Muscle of leg (tissue), 11 donors: Measurements from ENCODE around the gene DGAT2. TPM values are rescaled to one million over a fixed set of nuclear protein-coding genes. Genes with fewer than 3 reads are reported as not detected.

Experiments
- DNase-seq: peaks from one replicate; pipeline ENCODE4 v3.0.0; 2013
- H3K27ac ChIP-seq: one replicate; pipeline ENCODE4 v1.5.1; 2013; ENCODE audit warnings: mild to moderate bottlenecking, low read length, control low read depth
- H3K27me3 ChIP-seq: one replicate; pipeline ENCODE4 v1.6.1; 2013; ENCODE audit warnings: low read length; ENCODE audit not compliant: control insufficient read depth, insufficient read depth
- H3K36me3 ChIP-seq: one replicate; pipeline ENCODE4 v1.6.1; 2013; ENCODE audit warnings: low read length; ENCODE audit not compliant: control insufficient read depth, insufficient read depth
- H3K4me1 ChIP-seq: one replicate; pipeline ENCODE4 v1.6.1; 2013; ENCODE audit warnings: low read length; ENCODE audit not compliant: control insufficient read depth, insufficient read depth
- H3K4me3 ChIP-seq: one replicate; pipeline ENCODE4 v1.5.1; 2013; ENCODE audit warnings: low read length, control low read depth
- H3K9me3 ChIP-seq: replicated peaks from 2 replicates; pipeline ENCODE4 v1.6.1; 2013; ENCODE audit warnings: low read depth, low read length; ENCODE audit not compliant: control insufficient read depth
- WGBS: methylation state at CpG from one replicate; pipeline ENCODE4 v1.1.5; 2013; ENCODE audit warnings: missing lambda C conversion rate; ENCODE audit not compliant: insufficient coverage; 5-methylcytosine and 5-hydroxymethylcytosine counted together
- polyA plus RNA-seq, 8 donors: library from polyadenylated mRNA; unstranded; fragments of 120-200 nt; gene quantifications; one replicate each; pipeline versions ENCODE4 v1.2.1 to v1.2.3, GENCODE V29; 2013; ENCODE audit warnings: inconsistent platforms in 1 of 8, low replicate concordance in 1 of 8; ENCODE audit not compliant: insufficient read length in 8 of 8, insufficient read depth in 1 of 8
- total RNA-seq: library from RNA; stranded (reverse); fragments of 120-200 nt; gene quantifications from one replicate; pipeline ENCODE4 v1.2.4, GENCODE V29; 2013

The DGAT2 gene
- total and polyA plus RNA-seq, 9 donors: 0.31 to 3.8 (median 0.65) TPM

GRCh38 chr11:75822541-75822940 is 54.0 kb downstream of the DGAT2 start:
- no peaks in the 10 kb centered on the region for H3K4me1 ChIP-seq
- no peak overlapping the region for H3K27ac ChIP-seq
- no peaks in the 10 kb centered on the region for H3K9me3 ChIP-seq
- no peaks in the 10 kb centered on the region for H3K36me3 ChIP-seq
- WGBS: 80% methylated on average over 1 of the region's 3 CpGs
- H3K4me3 ChIP-seq: no peak overlapping the region
- no peaks in the 10 kb centered on the region for H3K27me3 ChIP-seq
- DNase-seq: no peak

- no peaks in the 10 kb centered on the region for H3K27me3 ChIP-seq
- H3K36me3 ChIP-seq: no peaks in the 10 kb centered on the region
- H3K4me1 ChIP-seq: no peaks in the 10 kb centered on the region
- H3K9me3 ChIP-seq: no peaks in the 10 kb centered on the region
- H3K4me3 ChIP-seq: no peak overlapping the region
- H3K27ac ChIP-seq: no peak overlapping the region
- WGBS: 92% methylated on average over 2 of the region's 4 CpGs
- no peak for DNase-seq
These were observed 54.8 kb downstream of the DGAT2 start for GRCh38 chr11:75823415-75823814.

GRCh38 chr11:75823946-75824345 is 55.4 kb downstream of the DGAT2 start:
- no CpG with 5 or more reads among the region's 4 CpGs for WGBS

GRCh38 chr11:75826461-75827230 is 58.1 kb downstream of the DGAT2 start:
- no peaks in the 10 kb centered on the region for H3K27me3 ChIP-seq
- no peak overlapping the region for H3K4me3 ChIP-seq
- peak overlapping the region; percentile 60 for H3K27ac ChIP-seq
- H3K36me3 ChIP-seq: no peaks in the 10 kb centered on the region
- H3K4me1 ChIP-seq: no peaks in the 10 kb centered on the region
- DNase-seq: peak; percentile 49
- no peaks in the 10 kb centered on the region for H3K9me3 ChIP-seq
- 33% methylated on average over 1 of the region's 4 CpGs for WGBS

More at GRCh38 chr11:75823946-75824345, 55.4 kb downstream of the DGAT2 start:
- no peaks in the 10 kb centered on the region for H3K9me3 ChIP-seq
- no peaks in the 10 kb centered on the region for H3K4me1 ChIP-seq
- DNase-seq: no peak
- no peaks in the 10 kb centered on the region for H3K36me3 ChIP-seq
- no peak overlapping the region for H3K27ac ChIP-seq
- H3K4me3 ChIP-seq: no peak overlapping the region
- H3K27me3 ChIP-seq: no peaks in the 10 kb centered on the region

- no peak for DNase-seq
- Histone ChIP-seq H3K27me3 (no peaks in the 10 kb centered on the region), H3K27ac (peak overlapping the region; percentile 47), H3K4me3 (no peak overlapping the region), H3K36me3 (no peaks in the 10 kb centered on the region), H3K4me1 (no peaks in the 10 kb centered on the region), H3K9me3 (no peaks in the 10 kb centered on the region)
- no CpG with 5 or more reads among the region's 5 CpGs for whole genome bisulfite sequencing
These were observed 59.0 kb downstream of the DGAT2 start for GRCh38 chr11:75827562-75827961.

- 80% methylated on average over 1 of the region's 6 CpGs for WGBS
- Histone ChIP-seq H3K4me1 (no peaks in the 10 kb centered on the region), H3K9me3 (no peaks in the 10 kb centered on the region), H3K27ac (no peak overlapping the region), H3K4me3 (no peak overlapping the region), H3K36me3 (no peaks in the 10 kb centered on the region), H3K27me3 (no peaks in the 10 kb centered on the region)
- DNase-seq: no peak
These were observed 63.4 kb downstream of the DGAT2 start for GRCh38 chr11:75831915-75832502.

GRCh38 chr11:75834728-75835127 is 66.2 kb downstream of the DGAT2 start:
- Histone ChIP-seq H3K4me1 (no peaks in the 10 kb centered on the region), H3K27ac (no peak overlapping the region), H3K4me3 (no peak overlapping the region), H3K9me3 (no peaks in the 10 kb centered on the region), H3K36me3 (no peaks in the 10 kb centered on the region), H3K27me3 (no peaks in the 10 kb centered on the region)
- DNase-seq: no peak
- WGBS: no CpG with 5 or more reads among the region's 3 CpGs

GRCh38 chr11:75836417-75836816 is 67.8 kb downstream of the DGAT2 start:
- 83% methylated on average over 2 of the region's 3 CpGs for WGBS

GRCh38 chr11:75839851-75840250 is 71.3 kb downstream of the DGAT2 start:
- H3K9me3 ChIP-seq: no peaks in the 10 kb centered on the region
- H3K27ac ChIP-seq: no peak overlapping the region
- no peaks in the 10 kb centered on the region for H3K36me3 ChIP-seq
- no peak for DNase-seq
- no peaks in the 10 kb centered on the region for H3K27me3 ChIP-seq
- H3K4me3 ChIP-seq: no peak overlapping the region
- H3K4me1 ChIP-seq: no peaks in the 10 kb centered on the region

More at GRCh38 chr11:75836417-75836816, 67.8 kb downstream of the DGAT2 start:
- H3K27ac ChIP-seq: no peak overlapping the region
- no peak for DNase-seq
- no peak overlapping the region for H3K4me3 ChIP-seq
- no peaks in the 10 kb centered on the region for H3K27me3 ChIP-seq
- no peaks in the 10 kb centered on the region for H3K36me3 ChIP-seq
- H3K9me3 ChIP-seq: no peaks in the 10 kb centered on the region
- no peaks in the 10 kb centered on the region for H3K4me1 ChIP-seq

GRCh38 chr11:75840522-75840921 is 71.9 kb downstream of the DGAT2 start:
- Histone ChIP-seq H3K9me3 (no peaks in the 10 kb centered on the region), H3K4me3 (no peak overlapping the region), H3K4me1 (no peaks in the 10 kb centered on the region), H3K36me3 (no peaks in the 10 kb centered on the region), H3K27me3 (no peaks in the 10 kb centered on the region), H3K27ac (no peak overlapping the region)
- 100% methylated on average over 1 of the region's 1 CpG for WGBS
- DNase-seq: no peak
